IMR-90 (cell line): Measurements from ENCODE around the gene UBAC1. TPM values are rescaled to one million over a fixed set of nuclear protein-coding genes. Genes with fewer than 3 reads are reported as not detected.

Experiments
- ATAC-seq: fragments of 200-7000 bp; cut with Tn5 transposase; 2 replicates; pipeline ENCODE4 v1.9.1; 2020; ENCODE audit warnings: low read depth, mild to moderate bottlenecking, moderate library complexity
- BruUV-seq: library from RNA; stranded (reverse); fragments of 400-500 nt; replicated peaks from 2 replicates; lab custom pipeline; 2021; lab: Mats Ljungman, UMichigan
- CTCF ChIA-PET: fragments of 300-600 bp; formaldehyde crosslinking; extraction: SDS; loops from one replicate; lab custom pipeline; 2021; ENCODE audit warnings: antibody characterized with exemption; lab: Yijun Ruan, JAX
- POLR2A ChIA-PET: fragments of 300-600 bp; sonication (Branson Sonifier 250); formaldehyde crosslinking; loops from one replicate; lab custom pipeline; 2022; ENCODE audit warnings: antibody characterized with exemption; ENCODE audit not compliant: unreplicated experiment; lab: Charles Lee
- DNase-seq: peaks from one replicate; pipeline ENCODE4 v3.0.0; 2013
- H2AFZ ChIP-seq: replicated peaks from 2 replicates; pipeline ENCODE3; 2013; ENCODE audit warnings: low read length, mild to moderate bottlenecking; ENCODE audit not compliant: poor library complexity
- H2AK5ac ChIP-seq: 2 replicates; pipeline ENCODE4 v1.6.1; 2013; ENCODE audit warnings: low read depth, low read length, inconsistent platforms
- H2AK9ac ChIP-seq: replicated peaks from 2 replicates; pipeline ENCODE3; 2013; ENCODE audit warnings: mild to moderate bottlenecking, low read depth, low read length, moderate library complexity; ENCODE audit not compliant: poor library complexity
- H2BK120ac ChIP-seq: 2 replicates; pipeline ENCODE4 v1.6.1; 2013; ENCODE audit warnings: low read depth, low read length, inconsistent platforms
- H2BK15ac ChIP-seq: 3 replicates; pipeline ENCODE4 v1.6.1; 2013; ENCODE audit warnings: low read depth, low read length, inconsistent platforms
- H2BK20ac ChIP-seq: 2 replicates; pipeline ENCODE4 v1.6.1; 2013; ENCODE audit warnings: low read depth, mild to moderate bottlenecking, inconsistent platforms, low read length, moderate library complexity
- H2BK5ac ChIP-seq: 2 replicates; pipeline ENCODE4 v1.6.1; 2013; ENCODE audit warnings: mild to moderate bottlenecking, low read depth, low read length, inconsistent platforms; ENCODE audit not compliant: poor library complexity, severe bottlenecking
- H3K14ac ChIP-seq: replicated peaks from 2 replicates; pipeline ENCODE4 v1.6.1; 2013; ENCODE audit warnings: low read depth, low read length, inconsistent platforms
- H3K18ac ChIP-seq: 2 replicates; pipeline ENCODE4 v1.6.1; 2013; ENCODE audit warnings: low read depth, low read length, control low read depth
- H3K23ac ChIP-seq: 2 replicates; pipeline ENCODE4 v1.6.1; 2013; ENCODE audit warnings: low read depth, low read length, inconsistent platforms
- H3K27ac ChIP-seq: 2 replicates; pipeline ENCODE4 v1.5.1; 2013; ENCODE audit warnings: mild to moderate bottlenecking, control low read depth, low read length; ENCODE audit not compliant: insufficient read depth
- H3K27me3 ChIP-seq: 2 replicates; pipeline ENCODE4 v1.6.1; 2013; ENCODE audit warnings: low read length; ENCODE audit not compliant: control insufficient read depth, insufficient read depth
- H3K36me3 ChIP-seq: 2 replicates; pipeline ENCODE4 v1.6.1; 2013; ENCODE audit warnings: low read length, mixed read lengths; ENCODE audit not compliant: control insufficient read depth, insufficient read depth
- H3K4ac ChIP-seq: 2 replicates; pipeline ENCODE4 v1.6.1; 2013; ENCODE audit warnings: low read depth, low read length, inconsistent platforms
- H3K4me1 ChIP-seq: 2 replicates; pipeline ENCODE4 v1.6.1; 2013; ENCODE audit warnings: low read length, mixed read lengths; ENCODE audit not compliant: control insufficient read depth, insufficient read depth
- H3K4me2 ChIP-seq: 2 replicates; pipeline ENCODE4 v1.6.1; 2013; ENCODE audit warnings: low read depth, mild to moderate bottlenecking, control low read depth, low read length, moderate library complexity
- H3K4me3 ChIP-seq: 2 replicates; pipeline ENCODE4 v1.5.1; 2013; ENCODE audit warnings: low read depth, mild to moderate bottlenecking, control low read depth, low read length, moderate library complexity; ENCODE audit not compliant: insufficient read depth
- H3K56ac ChIP-seq: 2 replicates; pipeline ENCODE4 v1.6.1; 2013; ENCODE audit warnings: low read length, inconsistent platforms; ENCODE audit not compliant: insufficient read depth; ENCODE audit errors: extremely low read depth
- H3K79me1 ChIP-seq, 2 experiments: 2 replicates each; pipeline ENCODE4 v1.6.1; 2013; ENCODE audit warnings: low read length in 2 of 2, inconsistent platforms in 1 of 2, low read depth in 1 of 2
- H3K9ac ChIP-seq: 2 replicates; pipeline ENCODE4 v1.6.1; 2013; ENCODE audit warnings: low read depth, low read length, control low read depth
- H3K9me1 ChIP-seq: 2 replicates; pipeline ENCODE4 v1.6.1; 2013; ENCODE audit warnings: low read length, inconsistent platforms; ENCODE audit not compliant: insufficient read depth
- H3K9me3 ChIP-seq: 2 replicates; pipeline ENCODE4 v1.6.1; 2013; ENCODE audit warnings: low read length; ENCODE audit not compliant: control insufficient read depth, insufficient read depth
- H4K20me1 ChIP-seq: 2 replicates; pipeline ENCODE4 v1.6.1; 2013; ENCODE audit warnings: low read length, inconsistent platforms; ENCODE audit not compliant: insufficient read depth
- H4K5ac ChIP-seq: 2 replicates; pipeline ENCODE4 v1.6.1; 2013; ENCODE audit warnings: mild to moderate bottlenecking, low read depth, low read length, control low read depth
- H4K8ac ChIP-seq, 2 experiments: 2 replicates each; pipeline ENCODE4 v1.6.1; 2013; ENCODE audit warnings: low read depth in 2 of 2, low read length in 2 of 2, control low read depth in 1 of 2, inconsistent platforms in 1 of 2
- H4K91ac ChIP-seq: 2 replicates; pipeline ENCODE4 v1.6.1; 2013; ENCODE audit warnings: low read depth, low read length, inconsistent platforms; ENCODE audit not compliant: insufficient read depth
- BHLHE40 ChIP-seq: fragments of 150-350 bp; IDR thresholded peaks from 2 replicates; pipeline ENCODE4 v1.6.1; 2016; ENCODE audit warnings: mild to moderate bottlenecking, low read depth, low read length
- CEBPB ChIP-seq: IDR thresholded peaks from 2 replicates; pipeline ENCODE4 v1.6.1; 2012; ENCODE audit warnings: low read depth, low read length, improper control_type of control experiment
- CHD1 ChIP-seq: IDR thresholded peaks from 2 replicates; pipeline ENCODE4 v1.6.1; 2012; ENCODE audit warnings: low read depth, low read length, improper control_type of control experiment
- ELK1 ChIP-seq: fragments of 150-350 bp; IDR thresholded peaks from 2 replicates; pipeline ENCODE4 v1.6.1; 2016; ENCODE audit warnings: low read depth, mild to moderate bottlenecking, low read length, moderate library complexity, borderline replicate concordance
- FOS ChIP-seq: fragments of 150-350 bp; IDR thresholded peaks from 2 replicates; pipeline ENCODE4 v1.6.1; 2016; ENCODE audit warnings: low read depth, low read length
- MAFK ChIP-seq: IDR thresholded peaks from 2 replicates; pipeline ENCODE4 v1.6.1; 2012; ENCODE audit warnings: low read depth, low read length, improper control_type of control experiment
- MAZ ChIP-seq: IDR thresholded peaks from 2 replicates; pipeline ENCODE4 v1.6.1; 2012; ENCODE audit warnings: low read depth, mild to moderate bottlenecking, low read length, improper control_type of control experiment, moderate library complexity, borderline replicate concordance
- MXI1 ChIP-seq: IDR thresholded peaks from 2 replicates; pipeline ENCODE4 v1.6.1; 2012; ENCODE audit warnings: low read depth, mild to moderate bottlenecking, low read length, moderate library complexity, borderline replicate concordance
- NFE2L2 ChIP-seq: fragments of 150-350 bp; IDR thresholded peaks from 2 replicates; pipeline ENCODE4 v1.6.1; 2016; ENCODE audit warnings: low read depth, mild to moderate bottlenecking, low read length
- POLR2A ChIP-seq: IDR thresholded peaks from 2 replicates; pipeline ENCODE4 v1.6.1; 2012; ENCODE audit warnings: mild to moderate bottlenecking, low read depth, low read length
- RAD21 ChIP-seq: IDR thresholded peaks from 2 replicates; pipeline ENCODE4 v1.6.1; 2012; ENCODE audit warnings: low read length, improper control_type of control experiment
- RCOR1 ChIP-seq: IDR thresholded peaks from 2 replicates; pipeline ENCODE4 v1.6.1; 2012; ENCODE audit warnings: mild to moderate bottlenecking, low read length, improper control_type of control experiment; ENCODE audit not compliant: insufficient replicate concordance
- RFX5 ChIP-seq: IDR thresholded peaks from 2 replicates; pipeline ENCODE4 v1.8.0; 2012; ENCODE audit warnings: low read depth, mild to moderate bottlenecking, low read length, moderate library complexity
- SMC3 ChIP-seq: fragments of 150-350 bp; IDR thresholded peaks from 2 replicates; pipeline ENCODE4 v1.6.1; 2016; ENCODE audit warnings: low read depth, mild to moderate bottlenecking, antibody characterized with exemption, low read length, moderate library complexity
- WGBS, 2 experiments: methylation state at CpG; one replicate each; pipeline versions ENCODE4 v1.1.5 to v1.1.7; 2013; ENCODE audit warnings: missing lambda C conversion rate in 2 of 2; ENCODE audit not compliant: insufficient read length in 1 of 2; ENCODE audit errors: extremely low coverage in 2 of 2; 5-methylcytosine and 5-hydroxymethylcytosine counted together
- dilution Hi-C: fragments of 300-500 bp; cut with HindIII; formaldehyde crosslinking; loops from one replicate; pipeline ENCODE4 v1.14.3; 2018; ENCODE audit warnings: low sequenced_read_pairs; ENCODE audit not compliant: unreplicated experiment
- in situ Hi-C: fragments of 300-500 bp; cut with MboI; formaldehyde crosslinking; loops from 3 replicates; pipeline ENCODE4 v1.14.3; 2019; ENCODE audit warnings: low sequenced_read_pairs, inconsistent platforms, mixed read lengths
- intact Hi-C: fragments of 100-400 bp; cut with micrococcal nuclease; formaldehyde crosslinking; loops from 2 replicates; pipeline ENCODE4 v1.10.0; 2022
- polyA plus RNA-seq, 3 experiments: library from polyadenylated mRNA; depleted of rRNA; stranded (reverse); fragments of >200 nt; gene quantifications; 2 replicates each; pipeline ENCODE4 v1.2.3, GENCODE V29; 2012; ENCODE audit warnings: low replicate concordance in 1 of 3
- total RNA-seq: library from RNA; depleted of rRNA; stranded (reverse); fragments of >200 nt; gene quantifications from 2 replicates; pipeline ENCODE4 v1.2.3, GENCODE V29; 2012
- TF ChIP-seq, protein P1 (sequence below): conservative IDR thresholded peaks from 2 replicates; pipeline ENCODE4 v1.5.1; 2012; ENCODE audit warnings: mild to moderate bottlenecking, low read depth, low read length, improper control_type of control experiment
- TF ChIP-seq, protein P2 (sequence below): fragments of 150-350 bp; IDR thresholded peaks from 2 replicates; pipeline ENCODE4 v1.6.1; 2017; ENCODE audit warnings: mild to moderate bottlenecking, antibody characterized with exemption, low read length, low read depth

The UBAC1 gene
- total and polyA plus RNA-seq, 2 of the 4 experiments (the other 2 are of a cell fraction) = 25.3 to 33.9 TPM

GRCh38 chr9:135959814-135960213, 1.4 kb downstream of the UBAC1 start:
- H3K27me3 ChIP-seq = no peaks in the 10 kb centered on the region; the same call in 1 of the 2 replicates
- H3K36me3 ChIP-seq = no peaks in the 10 kb centered on the region
- H2BK20ac ChIP-seq = no peak overlapping the region
- WGBS, 2 experiments = 67% methylated on average over 5 of the region's 9 CpGs; no CpG with 5 or more reads in 1 of the 2 experiments
- H2BK5ac ChIP-seq = no peak overlapping the region
- ATAC-seq (no peak), DNase-seq (no peak)
- CTCF ChIA-PET = no interaction called here
- no peaks in the 10 kb centered on the region for H3K9me3 ChIP-seq
- H4K20me1 ChIP-seq = peaks cover 26% of the 10 kb centered on the region
- no TSS peak for BruUV-seq
- H2AFZ ChIP-seq = peak overlapping the region; percentile 5
- no peak overlapping the region for H3K14ac ChIP-seq
- no peak overlapping the region for H2BK120ac ChIP-seq
- peak overlapping the region; percentile 39 for H2AK9ac ChIP-seq
- H4K8ac ChIP-seq = no peak overlapping the region
- H4K91ac ChIP-seq = no peak overlapping the region
- H3K4ac ChIP-seq = no peak overlapping the region
- H3K27ac ChIP-seq = no peak overlapping the region
- H2BK15ac ChIP-seq = no peak overlapping the region
- TF ChIP-seq MAFK (no peak), NFE2L2 (no peak), RAD21 (no peak), MAZ (no peak), POLR2A (no peak), CHD1 (no peak), MXI1 (no peak), RCOR1 (no peak), CEBPB (no peak), ELK1 (no peak), FOS (no peak), BHLHE40 (no peak), SMC3 (no peak), RFX5 (no peak)
- TF ChIP-seq, protein P1, sequence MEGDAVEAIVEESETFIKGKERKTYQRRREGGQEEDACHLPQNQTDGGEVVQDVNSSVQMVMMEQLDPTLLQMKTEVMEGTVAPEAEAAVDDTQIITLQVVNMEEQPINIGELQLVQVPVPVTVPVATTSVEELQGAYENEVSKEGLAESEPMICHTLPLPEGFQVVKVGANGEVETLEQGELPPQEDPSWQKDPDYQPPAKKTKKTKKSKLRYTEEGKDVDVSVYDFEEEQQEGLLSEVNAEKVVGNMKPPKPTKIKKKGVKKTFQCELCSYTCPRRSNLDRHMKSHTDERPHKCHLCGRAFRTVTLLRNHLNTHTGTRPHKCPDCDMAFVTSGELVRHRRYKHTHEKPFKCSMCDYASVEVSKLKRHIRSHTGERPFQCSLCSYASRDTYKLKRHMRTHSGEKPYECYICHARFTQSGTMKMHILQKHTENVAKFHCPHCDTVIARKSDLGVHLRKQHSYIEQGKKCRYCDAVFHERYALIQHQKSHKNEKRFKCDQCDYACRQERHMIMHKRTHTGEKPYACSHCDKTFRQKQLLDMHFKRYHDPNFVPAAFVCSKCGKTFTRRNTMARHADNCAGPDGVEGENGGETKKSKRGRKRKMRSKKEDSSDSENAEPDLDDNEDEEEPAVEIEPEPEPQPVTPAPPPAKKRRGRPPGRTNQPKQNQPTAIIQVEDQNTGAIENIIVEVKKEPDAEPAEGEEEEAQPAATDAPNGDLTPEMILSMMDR = no peak
- TF ChIP-seq, protein P2, sequence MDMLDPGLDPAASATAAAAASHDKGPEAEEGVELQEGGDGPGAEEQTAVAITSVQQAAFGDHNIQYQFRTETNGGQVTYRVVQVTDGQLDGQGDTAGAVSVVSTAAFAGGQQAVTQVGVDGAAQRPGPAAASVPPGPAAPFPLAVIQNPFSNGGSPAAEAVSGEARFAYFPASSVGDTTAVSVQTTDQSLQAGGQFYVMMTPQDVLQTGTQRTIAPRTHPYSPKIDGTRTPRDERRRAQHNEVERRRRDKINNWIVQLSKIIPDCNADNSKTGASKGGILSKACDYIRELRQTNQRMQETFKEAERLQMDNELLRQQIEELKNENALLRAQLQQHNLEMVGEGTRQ = no peak
- H3K9ac ChIP-seq = peak overlapping the region; percentile 58
- no peak overlapping the region for H2AK5ac ChIP-seq
- no peaks in the 10 kb centered on the region; the same call in none of the 2 replicates for H3K4me1 ChIP-seq
- H3K9me1 ChIP-seq = peaks cover 7% of the 10 kb centered on the region; the same call in 1 of the 2 replicates
- peak overlapping the region; percentile 14; the same call in 1 of the 2 replicates for H3K56ac ChIP-seq
- intact Hi-C loops (loop anchor here (2.0 to 5.0 kb wide), 3 partner anchors 95 to 258 kb away; partner anchors contain the start of gene KCNT1), in situ Hi-C loops (loop anchor here (5.0 kb wide), 1 partner anchor 162 kb away; no protein-coding TSS in a partner anchor), dilution Hi-C loops (no loop called here)
- H3K4me3 ChIP-seq = peak overlapping the region; percentile 74
- no peak overlapping the region for H4K5ac ChIP-seq
- peaks cover 27 to 56% of the 10 kb centered on the region in 2 experiments for H3K79me1 ChIP-seq
- no peak overlapping the region for H3K18ac ChIP-seq
- POLR2A ChIA-PET = interaction anchor here (0.6 kb wide), 1 partner anchor 131 kb away, joined by 3 read pairs; no protein-coding TSS in a partner anchor
- peak overlapping the region; percentile 84 for H3K4me2 ChIP-seq
- peak overlapping the region; percentile 71 for H3K23ac ChIP-seq
